Thyroid gland (tissue), 4 donors: ENCODE results near the gene TDRD7. TPM values are rescaled to one million over a fixed set of nuclear protein-coding genes. Genes with fewer than 3 reads are reported as not detected.
A peak's percentile ranks its signal among the peaks of the same experiment; 100 is the strongest.

ENCODE experiments used
- DNase-seq, 2 donors: peaks; one replicate each; pipeline ENCODE4 v3.0.0-alpha.2; 2019
- H3K27ac ChIP-seq, 3 donors: fragments of 200-600 bp; sonication (generic); 1 replicate in 2 of 3; 2 replicates in 1 of 3; pipeline ENCODE4 v1.5.1; 2016 to 2019; ENCODE audit warnings: mild to moderate bottlenecking in 1 of 3, moderate library complexity in 1 of 3
- H3K27me3 ChIP-seq: fragments of 200-600 bp; sonication (generic); one replicate; pipeline ENCODE4 v1.5.1; 2019
- H3K36me3 ChIP-seq, 2 donors: fragments of 200-600 bp; sonication (generic); one replicate each; pipeline ENCODE4 v1.5.1; 2016 to 2019
- H3K4me1 ChIP-seq, 2 donors: fragments of 200-600 bp; sonication (generic); one replicate each; pipeline ENCODE4 v1.5.1; 2017 to 2019
- H3K4me3 ChIP-seq, 3 donors: fragments of 200-600 bp; sonication (generic); replicated peaks in 1 of 3; 1 replicate in 2 of 3; 2 replicates in 1 of 3; pipeline ENCODE4 v1.5.1; 2016; ENCODE audit warnings: mild to moderate bottlenecking in 1 of 3
- H3K9me3 ChIP-seq: fragments of 200-600 bp; sonication (generic); one replicate; pipeline ENCODE4 v1.5.1; 2017
- CTCF ChIP-seq, 6 experiments: fragments of 200-600 bp in 3 of 6; fragments of 450-650 bp in 3 of 6; sonication (generic) in 3 of 6; IDR thresholded peaks; one replicate each; pipeline ENCODE4 v1.5.1; 2016 to 2019; ENCODE audit warnings: antibody characterized with exemption in 6 of 6, mild to moderate bottlenecking in 2 of 6, inconsistent platforms in 1 of 6, moderate library complexity in 1 of 6
- POLR2A ChIP-seq, 2 donors: fragments of 450-650 bp; IDR thresholded peaks; one replicate each; pipeline ENCODE4 v1.6.1; 2017; ENCODE audit warnings: antibody characterized with exemption in 2 of 2, mild to moderate bottlenecking in 2 of 2, moderate library complexity in 1 of 2
- WGBS, 2 donors: methylation state at CpG; one replicate each; pipeline ENCODE4 v1.1.5; 2017; 5-methylcytosine and 5-hydroxymethylcytosine counted together
- intact Hi-C: fragments of 100-400 bp; cut with DNase I; formaldehyde crosslinking; loops from one replicate; pipeline ENCODE4 v1.15.1; 2023
- total RNA-seq, 4 donors: library from RNA; depleted of rRNA; stranded (reverse); fragments of >200 nt; gene quantifications; one replicate each; pipeline ENCODE4 v1.2.3, GENCODE V29; 2016

TDRD7 gene
- total RNA-seq, 4 donors from 2014 or later, result 9.9 to 12.8 (median 11.4) TPM

DNA sequence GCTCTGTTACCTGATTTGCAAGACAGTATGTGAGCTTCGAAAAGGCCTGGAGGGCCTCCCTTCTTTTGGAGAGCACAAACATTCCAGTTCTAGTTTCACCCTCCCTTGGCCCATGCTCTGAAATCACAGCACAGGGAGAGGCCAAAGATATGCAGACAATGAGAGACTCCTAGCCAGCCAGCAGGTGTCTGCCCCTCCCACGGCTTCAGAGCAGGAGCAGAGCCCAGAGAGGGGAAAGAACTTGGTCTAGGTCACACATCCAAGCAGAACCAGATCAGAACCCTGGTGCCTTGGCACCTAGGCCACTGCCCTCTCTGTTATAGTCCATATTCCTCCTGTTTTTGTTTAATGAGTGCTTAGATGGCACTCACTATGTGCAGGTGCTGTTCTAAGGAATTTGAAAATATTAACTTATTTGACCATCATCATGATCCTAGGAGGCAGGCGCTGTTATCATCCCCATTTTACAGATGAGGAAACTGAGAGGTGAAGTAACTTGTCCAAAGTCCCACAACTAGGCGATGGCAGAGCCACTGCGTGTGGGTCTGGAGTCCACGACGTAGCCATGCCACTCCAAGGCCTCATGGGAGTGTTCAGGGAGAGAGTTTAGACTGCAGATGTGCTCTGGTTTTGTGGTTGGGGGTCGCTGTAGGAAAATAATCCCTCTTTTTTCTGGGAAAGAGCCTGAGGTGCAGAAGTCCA, 116.8 kb downstream of the TDRD7 start:
- no peak overlapping the region for H3K4me3 ChIP-seq
- H3K4me1 ChIP-seq, result peaks cover 26 to 45% of the 10 kb centered on the region in 2 donors
- no peaks in the 10 kb centered on the region for H3K27me3 ChIP-seq
- DNase-seq, result peak; percentile 88 to 89
- TF ChIP-seq CTCF (IDR thresholded peaks at IDR 0.05), result peak in 2 of 6 experiments; percentile 24 to 33
- peak in 1 of 2 donors; percentile 48 for TF ChIP-seq POLR2A (IDR thresholded peaks at IDR 0.05)
- intact Hi-C loops, result no loop called here
- 75 to 76% methylated on average over 8 of the region's 8 CpGs for WGBS, 2 donors
- H3K9me3 ChIP-seq, result no peaks in the 10 kb centered on the region
- H3K36me3 ChIP-seq, result no peaks in the 10 kb centered on the region
- H3K27ac ChIP-seq, result peak overlapping the region; percentile 87 to 97 (median 90)

DNA sequence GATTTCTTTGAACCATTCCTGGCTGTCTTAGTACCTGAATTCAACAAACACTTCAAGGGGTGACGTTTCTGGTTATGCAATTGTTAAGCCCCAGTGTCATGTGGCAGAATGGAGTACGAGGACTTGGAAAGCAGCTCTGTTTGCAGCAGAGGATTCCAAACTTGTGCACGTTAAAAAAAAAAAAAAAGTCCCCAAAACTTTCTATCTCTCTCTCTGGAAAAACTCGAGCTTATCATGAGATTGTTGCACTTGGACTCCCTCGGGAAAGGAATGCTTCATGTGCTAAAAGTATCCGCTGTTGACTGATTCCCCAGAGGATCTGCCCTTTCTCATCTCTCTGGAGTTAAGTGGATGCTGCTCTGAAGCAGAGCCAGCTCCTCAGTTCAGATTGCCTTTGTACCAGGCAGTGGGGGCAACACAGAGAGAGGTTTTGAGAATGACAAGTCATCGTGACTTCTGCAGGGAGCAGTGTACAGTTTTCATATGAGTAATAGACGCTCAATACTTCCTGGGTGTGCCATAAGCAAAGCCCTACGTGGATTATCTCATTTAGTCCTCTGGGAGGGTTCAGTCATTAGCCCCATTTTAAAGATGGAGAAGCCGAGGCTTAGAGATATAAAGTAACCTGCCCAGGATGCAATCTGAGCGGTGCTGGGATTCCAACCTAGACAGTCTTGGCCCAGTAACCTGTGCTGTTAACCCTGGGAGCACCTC, 117.6 kb downstream of the TDRD7 start:
- peak overlapping the region; percentile 87 to 97 (median 90) for H3K27ac ChIP-seq
- no peaks in the 10 kb centered on the region for H3K36me3 ChIP-seq
- no peaks in the 10 kb centered on the region for H3K27me3 ChIP-seq
- peak; percentile 61 to 69 for DNase-seq
- H3K4me3 ChIP-seq, result no peak overlapping the region
- WGBS, 2 donors, result 42 to 54% methylated on average over 11 of the region's 11 CpGs
- H3K4me1 ChIP-seq, result peaks cover 26 to 45% of the 10 kb centered on the region in 2 donors
- intact Hi-C loops, result no loop called here
- no peaks in the 10 kb centered on the region for H3K9me3 ChIP-seq
- TF ChIP-seq CTCF (IDR thresholded peaks at IDR 0.05) (no peak), POLR2A (IDR thresholded peaks at IDR 0.05) (peak in 1 of 2 donors; percentile 29)

- H3K27ac ChIP-seq, result peak overlapping the region in 2 of 3 donors; percentile 32 to 44
- H3K27me3 ChIP-seq, result no peaks in the 10 kb centered on the region
- H3K36me3 ChIP-seq, result no peaks in the 10 kb centered on the region
- no peaks in the 10 kb centered on the region for H3K9me3 ChIP-seq
- WGBS, 2 donors, result 71 to 77% methylated on average over 9 of the region's 9 CpGs
- H3K4me3 ChIP-seq, result no peak overlapping the region
- intact Hi-C loops, result no loop called here
- no peak for DNase-seq
- H3K4me1 ChIP-seq, result peaks cover 29 to 36% of the 10 kb centered on the region in 2 donors
- TF ChIP-seq CTCF (IDR thresholded peaks at IDR 0.05), result no peak
- TF ChIP-seq POLR2A (IDR thresholded peaks at IDR 0.05), result no peak
Measured at GRCh38 chr9:97531888-97532376, 120.0 kb downstream of the TDRD7 start.

DNA sequence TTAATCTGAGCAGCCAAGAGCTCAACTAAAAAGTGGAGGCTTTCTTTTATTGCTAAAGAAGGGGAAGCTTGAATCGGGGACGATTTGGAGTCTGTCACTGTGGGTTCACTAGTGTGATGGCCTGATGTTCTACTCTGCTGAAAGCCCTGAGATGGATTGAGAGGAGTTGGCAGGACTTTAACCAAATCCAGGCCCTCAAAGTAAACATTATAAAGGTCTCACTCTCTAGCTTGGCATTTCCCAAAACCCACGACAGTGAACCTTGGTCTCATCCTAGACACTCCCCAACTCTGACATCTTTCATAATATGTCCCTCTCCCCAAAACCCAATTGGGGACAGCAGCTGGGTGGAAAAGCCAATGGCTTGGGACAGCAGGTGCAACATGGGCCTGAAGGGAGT, 122.3 kb downstream of the TDRD7 start:
- intact Hi-C loops, result no loop called here
- no peak overlapping the region for H3K4me3 ChIP-seq
- no peaks in the 10 kb centered on the region for H3K27me3 ChIP-seq
- no peak for TF ChIP-seq POLR2A (IDR thresholded peaks at IDR 0.05)
- TF ChIP-seq CTCF (IDR thresholded peaks at IDR 0.05), result no peak
- H3K9me3 ChIP-seq, result no peaks in the 10 kb centered on the region
- no peaks in the 10 kb centered on the region for H3K36me3 ChIP-seq
- DNase-seq, result no peak
- peaks cover 12 to 14% of the 10 kb centered on the region in 2 donors for H3K4me1 ChIP-seq
- WGBS, 2 donors, result 91 to 97% methylated on average over 3 of the region's 3 CpGs
- no peak overlapping the region for H3K27ac ChIP-seq
